ENCODE results near the gene SDF4.
A peak's percentile ranks its signal among the peaks of the same experiment; 100 is the strongest.

The SDF4 gene

GRCh38 chr1:1231400-1232207, at the start of gene SDF4:
SDF4 (minus strand) TSS chr1:1232001; CDS start chr1:1228772, 3,229 bp downstream.
- peak; percentile 96 for DNase-seq (ENCODE audit: low spot score)

GRCh38 chr1:1280782-1281481, 49.1 kb upstream of the SDF4 start:
- DNase-seq (ENCODE audit: low spot score) = no peak

- DNase-seq (ENCODE audit: low spot score) = no peak
Measured at GRCh38 chr1:1279028-1279427, 47.2 kb upstream of the SDF4 start.

- DNase-seq (ENCODE audit: low spot score) = no peak
Measured at GRCh38 chr1:1278620-1279019, 46.8 kb upstream of the SDF4 start.

GRCh38 chr1:1275836-1276235, 44.0 kb upstream of the SDF4 start:
- DNase-seq (ENCODE audit: low spot score) = no peak

- no peak for DNase-seq (ENCODE audit: low spot score)
Measured at GRCh38 chr1:1274931-1275431, 43.2 kb upstream of the SDF4 start.

GRCh38 chr1:1274299-1274930, 42.6 kb upstream of the SDF4 start:
- DNase-seq (ENCODE audit: low spot score) = no peak

GRCh38 chr1:1273512-1274298, 41.9 kb upstream of the SDF4 start, which contains the start of gene UBE2J2:
UBE2J2 (minus strand) TSS chr1:1273854; CDS start chr1:1267992, 5,862 bp downstream.
- DNase-seq (ENCODE audit: low spot score) = peak; percentile 89

- no peak for DNase-seq (ENCODE audit: low spot score)
Measured at GRCh38 chr1:1273209-1273511, 41.4 kb upstream of the SDF4 start.

GRCh38 chr1:1272341-1273208, 40.8 kb upstream of the SDF4 start:
- no peak for DNase-seq (ENCODE audit: low spot score)

- DNase-seq (ENCODE audit: low spot score) = no peak
Measured at GRCh38 chr1:1270813-1271212, 39.0 kb upstream of the SDF4 start.

GRCh38 chr1:1268284-1268682, 36.5 kb upstream of the SDF4 start:
- no peak for DNase-seq (ENCODE audit: low spot score)

- DNase-seq (ENCODE audit: low spot score) = no peak
Measured at GRCh38 chr1:1267488-1268283, 35.9 kb upstream of the SDF4 start.

GRCh38 chr1:1264868-1265272, 33.1 kb upstream of the SDF4 start:
- DNase-seq (ENCODE audit: low spot score) = no peak

- DNase-seq (ENCODE audit: low spot score) = no peak
Measured at GRCh38 chr1:1264026-1264425, 32.2 kb upstream of the SDF4 start.

GRCh38 chr1:1262758-1263157, 31.0 kb upstream of the SDF4 start:
- no peak for DNase-seq (ENCODE audit: low spot score)

GRCh38 chr1:1262071-1262470, 30.3 kb upstream of the SDF4 start:
- DNase-seq (ENCODE audit: low spot score) = no peak

GRCh38 chr1:1260843-1261560, 29.2 kb upstream of the SDF4 start:
- no peak for DNase-seq (ENCODE audit: low spot score)

- DNase-seq (ENCODE audit: low spot score) = no peak
Measured at GRCh38 chr1:1259951-1260600, 28.3 kb upstream of the SDF4 start.

Measured in globus pallidus (tissue), 1 donor.